HEK293 (cell line): ENCODE measurements around the gene EEF1AKMT4.

Source experiments
- CTCF ChIA-PET: fragments of 350-600 bp; formaldehyde crosslinking; extraction: SDS; loops from one replicate; lab custom pipeline; 2021; ENCODE audit warnings: antibody characterized with exemption; lab: Yijun Ruan, JAX
- POLR2A ChIA-PET: fragments of 300-600 bp; formaldehyde crosslinking; extraction: SDS; loops from one replicate; lab custom pipeline; 2020; ENCODE audit warnings: antibody characterized with exemption, inconsistent platforms; lab: Yijun Ruan, JAX
- H3K27ac ChIP-seq: fragments of 200-500 bp; sonication (Bioruptor generic); 2 replicates; pipeline ENCODE4 v1.5.1; 2014; ENCODE audit warnings: low read depth, low read length, control low read depth, inconsistent platforms; ENCODE audit errors: extremely low read depth
- H3K36me3 ChIP-seq, 2 experiments: fragments of 200-500 bp in 1 of 2; sonication (Bioruptor generic) in 1 of 2; 1 replicate in 1 of 2; 2 replicates in 1 of 2; pipeline ENCODE4 v1.5.1; 2014 to 2017; ENCODE audit warnings: inconsistent platforms in 2 of 2, low read length in 2 of 2; ENCODE audit not compliant: control insufficient read depth in 2 of 2, insufficient read depth in 1 of 2
- H3K4me1 ChIP-seq: fragments of 200-500 bp; sonication (Bioruptor generic); 2 replicates; pipeline ENCODE4 v1.5.1; 2014; ENCODE audit warnings: mild to moderate bottlenecking, low read length, inconsistent platforms; ENCODE audit not compliant: control insufficient read depth, insufficient read depth
- H3K4me3 ChIP-seq: 2 replicates; pipeline ENCODE4 v1.5.1; 2011; ENCODE audit warnings: low read depth, mild to moderate bottlenecking, control low read depth, low read length, moderate library complexity
- H3K9me3 ChIP-seq: fragments of 200-500 bp; sonication (Bioruptor generic); 2 replicates; pipeline ENCODE4 v1.5.1; 2014; ENCODE audit warnings: low read depth, low read length, inconsistent platforms; ENCODE audit not compliant: control insufficient read depth, insufficient read depth
- EGR2 ChIP-seq: fragments of 450-650 bp; formaldehyde crosslinking; IDR thresholded peaks from 2 replicates; pipeline ENCODE4 v1.5.1; 2016; ENCODE audit warnings: low read depth, missing biosample characterization, missing genetic modification characterization
- ELK4 ChIP-seq: IDR thresholded peaks from 2 replicates; pipeline ENCODE4 v1.6.1; 2011; ENCODE audit warnings: mild to moderate bottlenecking, low read depth, low read length, borderline replicate concordance
- MEIS1 ChIP-seq: sonication (generic); formaldehyde crosslinking; IDR thresholded peaks from 2 replicates; pipeline ENCODE4 v1.8.1; 2022; ENCODE audit warnings: missing genetic modification reagents, mild to moderate bottlenecking, borderline replicate concordance
- ZNF311 ChIP-seq: fragments of 450-650 bp; formaldehyde crosslinking; IDR thresholded peaks from 2 replicates; pipeline ENCODE4 v1.5.1; 2017; ENCODE audit warnings: missing biosample characterization, missing genetic modification characterization, borderline replicate concordance
- ZNF521 ChIP-seq: fragments of 450-650 bp; formaldehyde crosslinking; IDR thresholded peaks from 2 replicates; pipeline ENCODE4 v1.5.1; 2017; ENCODE audit warnings: missing biosample characterization, mild to moderate bottlenecking, missing genetic modification characterization
- ZNF561 ChIP-seq: fragments of 450-650 bp; IDR thresholded peaks from 2 replicates; pipeline ENCODE4 v1.5.1; 2018; ENCODE audit warnings: missing biosample characterization, missing genetic modification characterization, borderline replicate concordance
- ZSCAN5A ChIP-seq: fragments of 450-650 bp; formaldehyde crosslinking; IDR thresholded peaks from 2 replicates; pipeline ENCODE4 v1.5.1; 2016; ENCODE audit warnings: missing biosample characterization, missing genetic modification characterization
- TF ChIP-seq, protein P1 (sequence below): fragments of 450-650 bp; formaldehyde crosslinking; IDR thresholded peaks from 2 replicates; pipeline ENCODE4 v1.5.1; 2016; ENCODE audit warnings: missing biosample characterization, missing genetic modification characterization
- TF ChIP-seq, protein P2 (sequence below): fragments of 450-650 bp; formaldehyde crosslinking; IDR thresholded peaks from 2 replicates; pipeline ENCODE4 v1.5.1; 2016; ENCODE audit warnings: missing biosample characterization, missing genetic modification characterization

EEF1AKMT4 gene

GRCh38 chr3:184307915-184308314 lies 58.4 kb downstream of the EEF1AKMT4 start:
- Histone ChIP-seq H3K9me3 (no peaks in the 10 kb centered on the region), H3K4me3 (no peak overlapping the region), H3K4me1 (no peaks in the 10 kb centered on the region), H3K27ac (no peak overlapping the region), H3K36me3 (peaks cover 0 to 67% of the 10 kb centered on the region in 2 experiments; a peak in 2 of 3 replicates)
- TF ChIP-seq ZSCAN5A (tag by site-specific recombination) = no peak
- TF ChIP-seq ZNF311 (tag by site-specific recombination) = no peak
- no peak for TF ChIP-seq ZNF521 (tag by site-specific recombination)
- no peak for TF ChIP-seq ELK4
- TF ChIP-seq EGR2 = no peak
- TF ChIP-seq ZNF561 (tag by site-specific recombination) = no peak
- TF ChIP-seq, protein P1, sequence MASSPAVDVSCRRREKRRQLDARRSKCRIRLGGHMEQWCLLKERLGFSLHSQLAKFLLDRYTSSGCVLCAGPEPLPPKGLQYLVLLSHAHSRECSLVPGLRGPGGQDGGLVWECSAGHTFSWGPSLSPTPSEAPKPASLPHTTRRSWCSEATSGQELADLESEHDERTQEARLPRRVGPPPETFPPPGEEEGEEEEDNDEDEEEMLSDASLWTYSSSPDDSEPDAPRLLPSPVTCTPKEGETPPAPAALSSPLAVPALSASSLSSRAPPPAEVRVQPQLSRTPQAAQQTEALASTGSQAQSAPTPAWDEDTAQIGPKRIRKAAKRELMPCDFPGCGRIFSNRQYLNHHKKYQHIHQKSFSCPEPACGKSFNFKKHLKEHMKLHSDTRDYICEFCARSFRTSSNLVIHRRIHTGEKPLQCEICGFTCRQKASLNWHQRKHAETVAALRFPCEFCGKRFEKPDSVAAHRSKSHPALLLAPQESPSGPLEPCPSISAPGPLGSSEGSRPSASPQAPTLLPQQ (tag by site-specific recombination) = no peak
- TF ChIP-seq, protein P2, sequence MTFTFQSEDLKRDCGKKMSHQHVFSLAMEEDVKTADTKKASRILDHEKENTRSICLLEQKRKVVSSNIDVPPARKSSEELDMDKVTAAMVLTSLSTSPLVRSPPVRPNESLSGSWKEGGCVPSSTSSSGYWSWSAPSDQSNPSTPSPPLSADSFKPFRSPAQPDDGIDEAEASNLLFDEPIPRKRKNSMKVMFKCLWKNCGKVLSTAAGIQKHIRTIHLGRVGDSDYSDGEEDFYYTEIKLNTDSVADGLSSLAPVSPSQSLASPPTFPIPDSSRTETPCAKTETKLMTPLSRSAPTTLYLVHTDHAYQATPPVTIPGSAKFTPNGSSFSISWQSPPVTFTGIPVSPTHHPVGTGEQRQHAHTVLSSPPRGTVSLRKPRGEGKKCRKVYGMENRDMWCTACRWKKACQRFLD (tag by site-specific recombination) = no peak
- no peak for TF ChIP-seq MEIS1
- CTCF ChIA-PET = no interaction called here
- POLR2A ChIA-PET = no interaction called here
